HT1080 (cell line): ENCODE measurements around the gene ERICH2. TPM values are rescaled to one million over a fixed set of nuclear protein-coding genes. Genes with fewer than 3 reads are reported as not detected.

Source experiments
- DNase-seq: peaks from one replicate; pipeline ENCODE4 v3.0.0-alpha.2; 2015; ENCODE audit warnings: low read depth
- total RNA-seq: library from RNA; depleted of rRNA; stranded (reverse); fragments of >200 nt; shearing (Covaris generic); gene quantifications from 2 replicates; pipeline ENCODE4 v1.2.3, GENCODE V29; 2014

Gene ERICH2
- total RNA-seq, 1 experiment from 2014 or later: not detected

- peak; percentile 65 for DNase-seq
Observed at GRCh38 chr2:170816504-170817092, 46.4 kb downstream of the ERICH2 start, which contains the start of gene GAD1. Gene GAD1, plus strand, starts transcription at chr2:170816887. Its CDS starts 1,705 bp downstream, at chr2:170818592.

GRCh38 chr2:170817093-170818035 lies 47.2 kb downstream of the ERICH2 start:
- DNase-seq: peak; percentile 16

- DNase-seq: no peak
Observed at GRCh38 chr2:170818036-170818751, 48.0 kb downstream of the ERICH2 start.

- no peak for DNase-seq
Observed at GRCh38 chr2:170818752-170819470, 48.7 kb downstream of the ERICH2 start.

GRCh38 chr2:170819680-170820664 lies 49.8 kb downstream of the ERICH2 start:
- DNase-seq: no peak

- no peak for DNase-seq
Observed at GRCh38 chr2:170820757-170821530, 50.8 kb downstream of the ERICH2 start.

GRCh38 chr2:170821531-170822289 lies 51.5 kb downstream of the ERICH2 start:
- no peak for DNase-seq

- DNase-seq: no peak
Observed at GRCh38 chr2:170822290-170823087, 52.3 kb downstream of the ERICH2 start.

- no peak for DNase-seq
Observed at GRCh38 chr2:170823088-170823897, 53.1 kb downstream of the ERICH2 start.

- DNase-seq: no peak
Observed at GRCh38 chr2:170823898-170824215, 53.7 kb downstream of the ERICH2 start.

GRCh38 chr2:170824526-170825015 lies 54.4 kb downstream of the ERICH2 start:
- no peak for DNase-seq

- DNase-seq: no peak
Observed at GRCh38 chr2:170827841-170828532, 57.8 kb downstream of the ERICH2 start.

- no peak for DNase-seq
Observed at GRCh38 chr2:170828533-170828916, 58.3 kb downstream of the ERICH2 start.

GRCh38 chr2:170829036-170829435 lies 58.9 kb downstream of the ERICH2 start:
- DNase-seq: no peak

- DNase-seq: no peak
Observed at GRCh38 chr2:170830166-170830565, 60.0 kb downstream of the ERICH2 start.

- DNase-seq: no peak
Observed at GRCh38 chr2:170831115-170831514, 60.9 kb downstream of the ERICH2 start.
